Activated naive CD4-positive, alpha-beta T cell treated with Interleukin-2 at 50 U/mL for 16 hours (primary cell): ENCODE data around the gene TEX29.

Experiments
- DNase-seq: peaks from one replicate; pipeline ENCODE4 v3.0.0-alpha.2; 2020

The TEX29 gene

GRCh38 chr13:111323549-111323948 lies 3.1 kb downstream of the TEX29 start:
- no peak for DNase-seq

- DNase-seq, result no peak
These were observed 3.7 kb downstream of the TEX29 start for GRCh38 chr13:111323950-111324651.

GRCh38 chr13:111324736-111325135 lies 4.3 kb downstream of the TEX29 start:
- no peak for DNase-seq

- DNase-seq, result no peak
These were observed 4.9 kb downstream of the TEX29 start for GRCh38 chr13:111325146-111325890.

- DNase-seq, result no peak
These were observed 5.6 kb downstream of the TEX29 start for GRCh38 chr13:111325941-111326620.

GRCh38 chr13:111326621-111326965 lies 6.2 kb downstream of the TEX29 start:
- DNase-seq, result no peak

GRCh38 chr13:111326981-111327642 lies 6.7 kb downstream of the TEX29 start:
- no peak for DNase-seq

GRCh38 chr13:111327730-111328573 lies 7.5 kb downstream of the TEX29 start:
- DNase-seq, result no peak

GRCh38 chr13:111328574-111329410 lies 8.3 kb downstream of the TEX29 start:
- no peak for DNase-seq

- DNase-seq, result no peak
These were observed 9.2 kb downstream of the TEX29 start for GRCh38 chr13:111329641-111330040.

GRCh38 chr13:111330066-111330610 lies 9.7 kb downstream of the TEX29 start:
- no peak for DNase-seq

GRCh38 chr13:111335298-111335697 lies 14.9 kb downstream of the TEX29 start:
- DNase-seq, result no peak

- DNase-seq, result no peak
These were observed 16.2 kb downstream of the TEX29 start for GRCh38 chr13:111336666-111337065.

GRCh38 chr13:111337206-111337605 lies 16.8 kb downstream of the TEX29 start:
- no peak for DNase-seq

GRCh38 chr13:111337741-111338140 lies 17.3 kb downstream of the TEX29 start:
- no peak for DNase-seq

GRCh38 chr13:111338841-111339240 lies 18.4 kb downstream of the TEX29 start:
- DNase-seq, result no peak

GRCh38 chr13:111339366-111340143 lies 19.1 kb downstream of the TEX29 start:
- DNase-seq, result no peak

- DNase-seq, result no peak
These were observed 21.4 kb downstream of the TEX29 start for GRCh38 chr13:111341886-111342285.

GRCh38 chr13:111342721-111343120 lies 22.3 kb downstream of the TEX29 start:
- DNase-seq, result no peak

- DNase-seq, result no peak
These were observed 22.9 kb downstream of the TEX29 start for GRCh38 chr13:111343186-111343805.
